Stimulated activated CD8-positive, alpha-beta memory T cell treated with anti-CD3 and anti-CD28 coated beads, Interleukin-15, amount 100 ng/mL, for 1 hour (primary cell): ENCODE data around the gene MOCS2.

ENCODE experiments used
- DNase-seq: peaks from one replicate; pipeline ENCODE4 v3.0.0-alpha.2; 2020; ENCODE audit warnings: low read depth

MOCS2 gene

DNA sequence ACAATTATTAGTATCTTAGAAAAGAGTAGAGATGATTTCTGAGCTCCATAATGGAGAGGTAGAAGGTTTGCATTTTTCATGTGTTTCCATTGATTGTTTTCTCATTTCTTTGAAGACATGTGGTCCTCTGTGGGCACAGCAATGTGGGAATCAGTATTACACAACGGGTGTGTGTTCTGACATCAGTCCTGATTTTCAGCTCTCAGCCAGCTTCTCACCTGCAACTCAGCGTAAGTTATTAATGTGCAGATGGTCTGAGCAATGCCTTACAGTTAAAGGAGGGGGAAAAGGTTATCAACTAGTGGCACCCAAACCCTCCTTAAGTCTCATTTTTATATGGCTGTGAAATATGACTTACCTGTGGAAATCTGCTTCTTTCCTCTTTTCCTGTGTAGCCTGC, 61.3 kb downstream of the MOCS2 start:
- no peak for DNase-seq
